ENCODE measurements around the gene CHSY1. TPM values are rescaled to one million over a fixed set of nuclear protein-coding genes. Genes with fewer than 3 reads are reported as not detected.

CHSY1 gene
- polyA plus RNA-seq, 1 donor from 2014 or later: 16.1 TPM

- no peaks in the 10 kb centered on the region for H3F3A ChIP-seq (ENCODE audit: insufficient read depth, low read length, poor library complexity, severe bottlenecking)
- no peaks in the 10 kb centered on the region for H3K9me3 ChIP-seq (ENCODE audit: low read length)
- no peak overlapping the region for H3K4me2 ChIP-seq (ENCODE audit: low read length)
- no peak overlapping the region for H3K27ac ChIP-seq (ENCODE audit: low read length)
- TF ChIP-seq REST (IDR thresholded peaks at IDR 0.05; ENCODE audit: borderline replicate concordance) (no peak), SMC3 (conservative IDR thresholded peaks at IDR 0.05; ENCODE audit: poor library complexity) (no peak), POLR2AphosphoS5 (IDR thresholded peaks at IDR 0.05) (no peak), TAF1 (IDR thresholded peaks at IDR 0.05; ENCODE audit: low read depth) (no peak), EP300 (conservative IDR thresholded peaks at IDR 0.05; ENCODE audit: poor library complexity, severe bottlenecking) (no peak), RAD21 (conservative IDR thresholded peaks at IDR 0.05) (no peak), EZH2 (IDR thresholded peaks at IDR 0.05; ENCODE audit: borderline replicate concordance, insufficient read depth, low read length, poor library complexity, severe bottlenecking) (no peak)
- H3K4me3 ChIP-seq (ENCODE audit: low read length): no peak overlapping the region
- H3K36me3 ChIP-seq (ENCODE audit: insufficient read depth, low read length): no peaks in the 10 kb centered on the region
- no peaks in the 10 kb centered on the region for H3K27me3 ChIP-seq (ENCODE audit: insufficient read depth, low read depth, low read length)
- H3K9ac ChIP-seq (ENCODE audit: low read length): no peak overlapping the region
- no peaks in the 10 kb centered on the region for H3K9me2 ChIP-seq (ENCODE audit: insufficient read depth, low read length)
- no peak overlapping the region for H2AFZ ChIP-seq (ENCODE audit: low read depth, low read length)
- no peaks in the 10 kb centered on the region for H4K20me1 ChIP-seq (ENCODE audit: insufficient read depth)
- H3K79me2 ChIP-seq (replicated peaks; ENCODE audit: insufficient read depth, low read length): no peaks in the 10 kb centered on the region
Measured at GRCh38 chr15:101148881-101149664, 102.8 kb downstream of the CHSY1 start.

GRCh38 chr15:101148166-101148880 is 103.5 kb downstream of the CHSY1 start:
- no peaks in the 10 kb centered on the region for H3K9me2 ChIP-seq (ENCODE audit: insufficient read depth, low read length)
- no peak overlapping the region for H3K4me3 ChIP-seq (ENCODE audit: low read length)
- H3K27ac ChIP-seq (ENCODE audit: low read length): no peak overlapping the region
- H3K79me2 ChIP-seq (replicated peaks; ENCODE audit: insufficient read depth, low read length): no peaks in the 10 kb centered on the region
- no peaks in the 10 kb centered on the region for H3K27me3 ChIP-seq (ENCODE audit: insufficient read depth, low read depth, low read length)
- no peak for TF ChIP-seq MXI1 (conservative IDR thresholded peaks at IDR 0.05; ENCODE audit: poor library complexity, severe bottlenecking)
- TF ChIP-seq EZH2 (IDR thresholded peaks at IDR 0.05; ENCODE audit: borderline replicate concordance, insufficient read depth, low read length, poor library complexity, severe bottlenecking): no peak
- TF ChIP-seq REST (IDR thresholded peaks at IDR 0.05; ENCODE audit: borderline replicate concordance): no peak
- no peak for TF ChIP-seq POLR2AphosphoS5 (IDR thresholded peaks at IDR 0.05)
- H2AFZ ChIP-seq (ENCODE audit: low read depth, low read length): no peak overlapping the region
- H3K9ac ChIP-seq (ENCODE audit: low read length): no peak overlapping the region
- no peaks in the 10 kb centered on the region for H4K20me1 ChIP-seq (ENCODE audit: insufficient read depth)
- H3K36me3 ChIP-seq (ENCODE audit: insufficient read depth, low read length): no peaks in the 10 kb centered on the region
- no peaks in the 10 kb centered on the region for H3F3A ChIP-seq (ENCODE audit: insufficient read depth, low read length, poor library complexity, severe bottlenecking)
- H3K9me3 ChIP-seq (ENCODE audit: low read length): no peaks in the 10 kb centered on the region
- no peak overlapping the region for H3K4me2 ChIP-seq (ENCODE audit: low read length)

Data from neural cell (in vitro differentiated cells).